ENCODE measurements around the gene SCFD2. TPM values are rescaled to one million over a fixed set of nuclear protein-coding genes. Genes with fewer than 3 reads are reported as not detected.

Gene SCFD2
- total and polyA plus RNA-seq, 2 donors (not counting 3 experiments of a cell fraction or from before 2014, with no cell fraction given), result 12.3 to 22.8 TPM

- H3K36me3 ChIP-seq (ENCODE audit: control insufficient read depth in 2 of 2, extremely low read depth in 1 of 2, insufficient read depth in 2 of 2, low read length in 2 of 2), result no peaks in the 10 kb centered on the region
- dilution Hi-C loops (cut with MboI; ENCODE audit: extremely low pct_ligation_motif_present, low sequenced_read_pairs), result no loop called here
- H3K27me3 ChIP-seq (ENCODE audit: control insufficient read depth in 2 of 2, insufficient read depth in 2 of 2, low read length in 2 of 2), result peaks cover 0 to 2% of the 10 kb centered on the region in 2 experiments
- H3K4me1 ChIP-seq (ENCODE audit: control insufficient read depth, extremely low read depth, insufficient read depth, low read length), result no peaks in the 10 kb centered on the region
- no peaks in the 10 kb centered on the region for H3K9me3 ChIP-seq (replicated peaks; ENCODE audit: control insufficient read depth, insufficient read depth, low read length)
- no peak overlapping the region for H2AFZ ChIP-seq (ENCODE audit: low read depth, low read length)
- ChIA-PET POLR2A (no interaction called here), CTCF (no interaction called here)
- H3K9me1 ChIP-seq (replicated peaks; ENCODE audit: control insufficient read depth, extremely low read depth, insufficient read depth, low read length), result no peaks in the 10 kb centered on the region
- no peak overlapping the region for H3K4me3 ChIP-seq (replicated peaks in 1 of 3; ENCODE audit: insufficient read depth in 1 of 3, low read depth in 1 of 3, low read length in 3 of 3)
- DNase-seq (ENCODE audit: low read depth, low spot score), result no peak
- TF ChIP-seq GATA2 (IDR thresholded peaks at IDR 0.05; ENCODE audit: insufficient read depth, insufficient read length, low read depth, low read length) (no peak), JUN (IDR thresholded peaks at IDR 0.05; ENCODE audit: borderline replicate concordance, insufficient read depth, insufficient read length, low read depth) (no peak), MYC (IDR thresholded peaks at IDR 0.05; ENCODE audit: low read depth, low read length) (no peak)
- H4K20me1 ChIP-seq (replicated peaks; ENCODE audit: control insufficient read depth, extremely low read depth, insufficient read depth, low read length), result no peaks in the 10 kb centered on the region
- BruUV-seq (replicated peaks), result no TSS peak
- intact Hi-C loops (cut with micrococcal nuclease), result no loop called here
- H3K4me2 ChIP-seq (ENCODE audit: insufficient read depth, low read length), result no peak overlapping the region
- no peaks in the 10 kb centered on the region for H3K79me2 ChIP-seq (ENCODE audit: control insufficient read depth, insufficient read depth, low read length)
- no peak for FAIRE-seq
- H3K9ac ChIP-seq (replicated peaks; ENCODE audit: extremely low read depth, insufficient read depth, low read length), result no peak overlapping the region
- no peak overlapping the region for H3K27ac ChIP-seq (ENCODE audit: insufficient read depth, low read depth, low read length)
Measured at GRCh38 chr4:52870225-52870624, 495.6 kb downstream of the SCFD2 start.

GRCh38 chr4:52869656-52870055 lies 496.2 kb downstream of the SCFD2 start:
- intact Hi-C loops (cut with micrococcal nuclease) (loop anchor here (5.0 to 10.0 kb wide), 2 partner anchors 212 to 325 kb away; partner anchors contain the start of gene USP46), dilution Hi-C loops (cut with MboI; ENCODE audit: extremely low pct_ligation_motif_present, low sequenced_read_pairs) (no loop called here)
- H2AFZ ChIP-seq (ENCODE audit: low read depth, low read length), result no peak overlapping the region
- H3K4me2 ChIP-seq (ENCODE audit: insufficient read depth, low read length), result no peak overlapping the region
- FAIRE-seq (no peak), DNase-seq (ENCODE audit: low read depth, low spot score) (no peak)
- no peak overlapping the region for H3K9ac ChIP-seq (replicated peaks; ENCODE audit: extremely low read depth, insufficient read depth, low read length)
- no peaks in the 10 kb centered on the region for H4K20me1 ChIP-seq (replicated peaks; ENCODE audit: control insufficient read depth, extremely low read depth, insufficient read depth, low read length)
- H3K9me3 ChIP-seq (replicated peaks; ENCODE audit: control insufficient read depth, insufficient read depth, low read length), result no peaks in the 10 kb centered on the region
- no peak overlapping the region for H3K4me3 ChIP-seq (replicated peaks in 1 of 3; ENCODE audit: insufficient read depth in 1 of 3, low read depth in 1 of 3, low read length in 3 of 3)
- H3K9me1 ChIP-seq (replicated peaks; ENCODE audit: control insufficient read depth, extremely low read depth, insufficient read depth, low read length), result no peaks in the 10 kb centered on the region
- TF ChIP-seq POLR2A (IDR thresholded peaks at IDR 0.05; ENCODE audit: low read depth, low read length) (no peak), EZH2 (IDR thresholded peaks at IDR 0.05; ENCODE audit: borderline replicate concordance, low read depth, low read length, severe bottlenecking) (no peak), GATA2 (IDR thresholded peaks at IDR 0.05; ENCODE audit: insufficient read depth, insufficient read length, low read depth, low read length) (no peak), POLR2AphosphoS5 (IDR thresholded peaks at IDR 0.05; ENCODE audit: insufficient read depth, low read depth, low read length) (no peak), JUN (IDR thresholded peaks at IDR 0.05; ENCODE audit: borderline replicate concordance, insufficient read depth, insufficient read length, low read depth) (no peak), MAX (IDR thresholded peaks at IDR 0.05; ENCODE audit: insufficient read depth, insufficient read length) (no peak), FOS (IDR thresholded peaks at IDR 0.05; ENCODE audit: borderline replicate concordance, insufficient read depth, low read length) (no peak), MYC (IDR thresholded peaks at IDR 0.05; ENCODE audit: low read depth, low read length) (no peak)
- H3K27me3 ChIP-seq (ENCODE audit: control insufficient read depth in 2 of 2, insufficient read depth in 2 of 2, low read length in 2 of 2), result peaks cover 2 to 5% of the 10 kb centered on the region in 2 experiments
- no peaks in the 10 kb centered on the region for H3K4me1 ChIP-seq (ENCODE audit: control insufficient read depth, extremely low read depth, insufficient read depth, low read length)
- no peak overlapping the region for H3K27ac ChIP-seq (ENCODE audit: insufficient read depth, low read depth, low read length)
- ChIA-PET POLR2A (no interaction called here), CTCF (no interaction called here)
- BruUV-seq (replicated peaks), result no TSS peak
- no peaks in the 10 kb centered on the region for H3K79me2 ChIP-seq (ENCODE audit: control insufficient read depth, insufficient read depth, low read length)
- H3K36me3 ChIP-seq (ENCODE audit: control insufficient read depth in 2 of 2, extremely low read depth in 1 of 2, insufficient read depth in 2 of 2, low read length in 2 of 2), result no peaks in the 10 kb centered on the region
